Measurements from ENCODE around the gene C22orf39.

Gene C22orf39

GRCh38 chr22:19396561-19396933 lies 51.0 kb downstream of the C22orf39 start:
- Histone ChIP-seq H3K4me3 (ENCODE audit: insufficient read length, low read depth) (no peak overlapping the region), H3K4me1 (ENCODE audit: insufficient read depth, insufficient read length) (no peaks in the 10 kb centered on the region), H3K36me3 (ENCODE audit: insufficient read depth, insufficient read length, low read length) (peaks cover 85% of the 10 kb centered on the region), H3K9ac (ENCODE audit: insufficient read length, low read depth) (no peak overlapping the region), H3K27me3 (ENCODE audit: insufficient read depth, insufficient read length) (no peaks in the 10 kb centered on the region), H3K9me3 (ENCODE audit: insufficient read depth, low read length) (no peaks in the 10 kb centered on the region)
- TF ChIP-seq SUZ12 (IDR thresholded peaks at IDR 0.05; ENCODE audit: extremely low read depth, insufficient read depth, insufficient read length) (no peak), ZNF274 (IDR thresholded peaks at IDR 0.05; ENCODE audit: low read depth, low read length) (no peak), YY1 (IDR thresholded peaks at IDR 0.05; ENCODE audit: insufficient read depth, insufficient read length) (no peak)
- no peak for DNase-seq (ENCODE audit: low read depth, low spot score)

GRCh38 chr22:19395276-19395675 lies 52.2 kb downstream of the C22orf39 start:
- Histone ChIP-seq H3K9me3 (ENCODE audit: insufficient read depth, low read length) (no peaks in the 10 kb centered on the region), H3K4me1 (ENCODE audit: insufficient read depth, insufficient read length) (no peaks in the 10 kb centered on the region), H3K9ac (ENCODE audit: insufficient read length, low read depth) (no peak overlapping the region), H3K36me3 (ENCODE audit: insufficient read depth, insufficient read length, low read length) (peaks cover 83% of the 10 kb centered on the region), H3K4me3 (ENCODE audit: insufficient read length, low read depth) (no peak overlapping the region), H3K27me3 (ENCODE audit: insufficient read depth, insufficient read length) (no peaks in the 10 kb centered on the region)
- no peak for TF ChIP-seq ZNF274 (IDR thresholded peaks at IDR 0.05; ENCODE audit: low read depth, low read length)
- no peak for TF ChIP-seq SUZ12 (IDR thresholded peaks at IDR 0.05; ENCODE audit: extremely low read depth, insufficient read depth, insufficient read length)
- TF ChIP-seq YY1 (IDR thresholded peaks at IDR 0.05; ENCODE audit: insufficient read depth, insufficient read length): no peak
- no peak for DNase-seq (ENCODE audit: low read depth, low spot score)

- DNase-seq (ENCODE audit: low read depth, low spot score): no peak
- Histone ChIP-seq H3K36me3 (ENCODE audit: insufficient read depth, insufficient read length, low read length) (peaks cover 85% of the 10 kb centered on the region), H3K27me3 (ENCODE audit: insufficient read depth, insufficient read length) (no peaks in the 10 kb centered on the region), H3K9ac (ENCODE audit: insufficient read length, low read depth) (no peak overlapping the region), H3K4me3 (ENCODE audit: insufficient read length, low read depth) (no peak overlapping the region), H3K9me3 (ENCODE audit: insufficient read depth, low read length) (no peaks in the 10 kb centered on the region), H3K4me1 (ENCODE audit: insufficient read depth, insufficient read length) (no peaks in the 10 kb centered on the region)
- TF ChIP-seq ZNF274 (IDR thresholded peaks at IDR 0.05; ENCODE audit: low read depth, low read length): no peak
- TF ChIP-seq YY1 (IDR thresholded peaks at IDR 0.05; ENCODE audit: insufficient read depth, insufficient read length): no peak
- no peak for TF ChIP-seq SUZ12 (IDR thresholded peaks at IDR 0.05; ENCODE audit: extremely low read depth, insufficient read depth, insufficient read length)
Observed at GRCh38 chr22:19394274-19395050, 53.0 kb downstream of the C22orf39 start.

- H3K4me3 ChIP-seq (ENCODE audit: insufficient read length, low read depth): no peak overlapping the region
- no peaks in the 10 kb centered on the region for H3K27me3 ChIP-seq (ENCODE audit: insufficient read depth, insufficient read length)
- no peak for TF ChIP-seq YY1 (IDR thresholded peaks at IDR 0.05; ENCODE audit: insufficient read depth, insufficient read length)
- H3K9ac ChIP-seq (ENCODE audit: insufficient read length, low read depth): no peak overlapping the region
- H3K4me1 ChIP-seq (ENCODE audit: insufficient read depth, insufficient read length): no peaks in the 10 kb centered on the region
- H3K9me3 ChIP-seq (ENCODE audit: insufficient read depth, low read length): no peaks in the 10 kb centered on the region
- peaks cover 87% of the 10 kb centered on the region for H3K36me3 ChIP-seq (ENCODE audit: insufficient read depth, insufficient read length, low read length)
- DNase-seq (ENCODE audit: low read depth, low spot score): no peak
Observed at GRCh38 chr22:19393704-19394103, 53.8 kb downstream of the C22orf39 start.

Data from NT2/D1 (cell line).